ENCODE results near the gene MYL4. TPM values are rescaled to one million over a fixed set of nuclear protein-coding genes. Genes with fewer than 3 reads are reported as not detected.

Gene MYL4
- total and polyA plus RNA-seq, 10 of the 15 experiments (the other 5 are each of a cell fraction or from before 2014, with no cell fraction given) = 0.23 to 1.6 (median 0.58) TPM; not detected in 3

DNA sequence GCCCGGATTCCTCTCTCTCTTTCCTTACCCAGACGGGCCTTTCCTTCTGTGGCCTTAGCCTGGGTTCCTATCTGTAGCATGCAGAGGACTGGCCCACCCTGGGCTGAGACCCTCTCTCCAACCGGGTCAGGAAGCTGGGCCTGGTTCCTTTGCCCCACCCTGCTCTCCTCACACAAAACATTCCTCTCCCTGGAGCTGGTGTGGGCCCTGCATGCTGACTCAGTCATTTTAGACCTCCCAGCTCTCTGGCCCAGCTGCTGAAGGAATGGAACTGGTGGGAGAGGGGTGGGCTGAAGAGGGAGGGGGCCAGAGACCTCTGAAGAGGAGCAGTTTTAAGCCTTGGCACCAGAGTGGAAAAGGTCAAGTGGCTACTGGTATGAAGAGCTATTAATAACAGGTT, 957 bp downstream of the MYL4 start (continued):
- no peak for TF ChIP-seq ZNF622 (IDR thresholded peaks at IDR 0.05)
- no peak for TF ChIP-seq TARDBP (IDR thresholded peaks at IDR 0.05; ENCODE audit: borderline replicate concordance)
- TF ChIP-seq EZH2 (IDR thresholded peaks at IDR 0.05; ENCODE audit: borderline replicate concordance, control insufficient read depth, low read depth, low read length) = no peak
- no peak for TF ChIP-seq PML (IDR thresholded peaks at IDR 0.05; ENCODE audit: low read length)
- no peak for TF ChIP-seq POLR2AphosphoS2 (IDR thresholded peaks at IDR 0.05; ENCODE audit: low read depth, low read length)
- TF ChIP-seq, protein P1, sequence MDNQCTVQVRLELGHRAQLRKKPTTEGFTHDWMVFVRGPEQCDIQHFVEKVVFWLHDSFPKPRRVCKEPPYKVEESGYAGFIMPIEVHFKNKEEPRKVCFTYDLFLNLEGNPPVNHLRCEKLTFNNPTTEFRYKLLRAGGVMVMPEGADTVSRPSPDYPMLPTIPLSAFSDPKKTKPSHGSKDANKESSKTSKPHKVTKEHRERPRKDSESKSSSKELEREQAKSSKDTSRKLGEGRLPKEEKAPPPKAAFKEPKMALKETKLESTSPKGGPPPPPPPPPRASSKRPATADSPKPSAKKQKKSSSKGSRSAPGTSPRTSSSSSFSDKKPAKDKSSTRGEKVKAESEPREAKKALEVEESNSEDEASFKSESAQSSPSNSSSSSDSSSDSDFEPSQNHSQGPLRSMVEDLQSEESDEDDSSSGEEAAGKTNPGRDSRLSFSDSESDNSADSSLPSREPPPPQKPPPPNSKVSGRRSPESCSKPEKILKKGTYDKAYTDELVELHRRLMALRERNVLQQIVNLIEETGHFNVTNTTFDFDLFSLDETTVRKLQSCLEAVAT (IDR thresholded peaks at IDR 0.05) = no peak
- TF ChIP-seq CBFB (IDR thresholded peaks at IDR 0.05; ENCODE audit: low read depth) = no peak
- no peak for TF ChIP-seq SUPT20H (IDR thresholded peaks at IDR 0.05; ENCODE audit: borderline replicate concordance, control insufficient read depth, low read depth, low read length)

DNA sequence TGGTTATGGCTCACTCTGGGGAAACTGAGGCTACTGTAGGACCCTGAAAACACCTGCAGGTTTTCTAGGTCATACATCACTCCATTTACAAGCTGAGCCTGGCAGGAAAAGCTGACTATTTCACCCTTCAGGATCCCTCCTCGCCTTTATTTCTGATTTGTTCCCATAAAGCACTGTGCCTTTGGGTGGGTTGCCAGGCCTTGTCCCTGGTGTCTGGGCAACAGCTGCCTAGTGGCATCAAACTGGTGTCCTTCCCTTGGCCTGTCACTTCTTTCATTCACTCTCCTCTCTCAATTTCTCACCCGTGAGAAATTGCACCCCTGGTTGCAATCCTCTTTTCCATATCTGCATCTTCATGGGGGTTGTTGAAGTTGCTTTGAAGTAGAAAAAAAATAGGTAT, 1.6 kb downstream of the MYL4 start:
- ChIA-PET CTCF (interaction anchor here (1.0 kb wide), 1 partner anchor 106 kb away, joined by 3 read pairs; no protein-coding TSS in a partner anchor), SMC1A (ENCODE audit: uncharacterized antibody, unreplicated experiment) (interaction anchor here (0.6 to 9.3 kb wide), 2 partner anchors 16 to 20 kb away, joined by 3 to 79 read pairs; no protein-coding TSS in a partner anchor), POLR2A (interaction anchor here (0.6 to 1.0 kb wide), 2 partner anchors 10 to 12 kb away, joined by 3 to 4 read pairs; no protein-coding TSS in a partner anchor), RAD21 (ENCODE audit: unreplicated experiment) (interaction anchor here (0.5 to 1.1 kb wide), 2 partner anchors 106 to 285 kb away, joined by 4 read pairs; no protein-coding TSS in a partner anchor)
- WGBS (ENCODE audit: insufficient coverage, insufficient replicate concordance, low lambda C conversion rate, missing lambda C conversion rate) = 35% methylated on average over 2 of the region's 2 CpGs
- no peak overlapping the region for H3K27ac ChIP-seq (ENCODE audit: control insufficient read depth, insufficient read depth)
- H3K27me3 ChIP-seq (replicated peaks in 1 of 2; ENCODE audit: control insufficient read depth in 2 of 2, insufficient read depth in 2 of 2, low read length in 1 of 2) = no peaks in the 10 kb centered on the region
- ATAC-seq (no peak), DNase-seq (ENCODE audit: low read depth, low spot score) (no peak), FAIRE-seq (no peak)
- no peak overlapping the region for H3K4me3 ChIP-seq
- no peaks in the 10 kb centered on the region for H3K9me3 ChIP-seq (replicated peaks; ENCODE audit: control insufficient read depth, insufficient read depth, low read length)
- H3K4me2 ChIP-seq (ENCODE audit: control insufficient read depth, insufficient read depth) = no peak overlapping the region
- peaks cover 31% of the 10 kb centered on the region for H3K4me1 ChIP-seq (ENCODE audit: control insufficient read depth, insufficient read depth, low read length)
- H2AFZ ChIP-seq (ENCODE audit: control insufficient read depth, low read depth, low read length) = no peak overlapping the region
- intact Hi-C loops (cut with micrococcal nuclease; ENCODE audit: unreplicated experiment) = no loop called here
- H3K79me2 ChIP-seq (ENCODE audit: control insufficient read depth, insufficient read depth, low read length) = no peaks in the 10 kb centered on the region
- no peak overlapping the region for H3K9ac ChIP-seq (ENCODE audit: control insufficient read depth, insufficient read depth, low read length)
- in situ Hi-C loops (cut with MboI) = no loop called here
- no peaks in the 10 kb centered on the region for H3K36me3 ChIP-seq (ENCODE audit: control insufficient read depth in 2 of 2, insufficient read depth in 2 of 2, low read length in 1 of 2)
- no TSS peak for BruUV-seq (replicated peaks)
- no peaks in the 10 kb centered on the region for H4K20me1 ChIP-seq (ENCODE audit: control insufficient read depth, insufficient read depth)
- TF ChIP-seq, protein P2, sequence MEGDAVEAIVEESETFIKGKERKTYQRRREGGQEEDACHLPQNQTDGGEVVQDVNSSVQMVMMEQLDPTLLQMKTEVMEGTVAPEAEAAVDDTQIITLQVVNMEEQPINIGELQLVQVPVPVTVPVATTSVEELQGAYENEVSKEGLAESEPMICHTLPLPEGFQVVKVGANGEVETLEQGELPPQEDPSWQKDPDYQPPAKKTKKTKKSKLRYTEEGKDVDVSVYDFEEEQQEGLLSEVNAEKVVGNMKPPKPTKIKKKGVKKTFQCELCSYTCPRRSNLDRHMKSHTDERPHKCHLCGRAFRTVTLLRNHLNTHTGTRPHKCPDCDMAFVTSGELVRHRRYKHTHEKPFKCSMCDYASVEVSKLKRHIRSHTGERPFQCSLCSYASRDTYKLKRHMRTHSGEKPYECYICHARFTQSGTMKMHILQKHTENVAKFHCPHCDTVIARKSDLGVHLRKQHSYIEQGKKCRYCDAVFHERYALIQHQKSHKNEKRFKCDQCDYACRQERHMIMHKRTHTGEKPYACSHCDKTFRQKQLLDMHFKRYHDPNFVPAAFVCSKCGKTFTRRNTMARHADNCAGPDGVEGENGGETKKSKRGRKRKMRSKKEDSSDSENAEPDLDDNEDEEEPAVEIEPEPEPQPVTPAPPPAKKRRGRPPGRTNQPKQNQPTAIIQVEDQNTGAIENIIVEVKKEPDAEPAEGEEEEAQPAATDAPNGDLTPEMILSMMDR (IDR thresholded peaks at IDR 0.05 in 2 of 3, conservative IDR thresholded peaks at IDR 0.05 in 1 of 3; ENCODE audit: control insufficient read depth in 2 of 3, extremely low read depth in 1 of 3, insufficient read depth in 1 of 3, low read depth in 3 of 3, low read length in 3 of 3) = no peak
- TF ChIP-seq, protein P3, sequence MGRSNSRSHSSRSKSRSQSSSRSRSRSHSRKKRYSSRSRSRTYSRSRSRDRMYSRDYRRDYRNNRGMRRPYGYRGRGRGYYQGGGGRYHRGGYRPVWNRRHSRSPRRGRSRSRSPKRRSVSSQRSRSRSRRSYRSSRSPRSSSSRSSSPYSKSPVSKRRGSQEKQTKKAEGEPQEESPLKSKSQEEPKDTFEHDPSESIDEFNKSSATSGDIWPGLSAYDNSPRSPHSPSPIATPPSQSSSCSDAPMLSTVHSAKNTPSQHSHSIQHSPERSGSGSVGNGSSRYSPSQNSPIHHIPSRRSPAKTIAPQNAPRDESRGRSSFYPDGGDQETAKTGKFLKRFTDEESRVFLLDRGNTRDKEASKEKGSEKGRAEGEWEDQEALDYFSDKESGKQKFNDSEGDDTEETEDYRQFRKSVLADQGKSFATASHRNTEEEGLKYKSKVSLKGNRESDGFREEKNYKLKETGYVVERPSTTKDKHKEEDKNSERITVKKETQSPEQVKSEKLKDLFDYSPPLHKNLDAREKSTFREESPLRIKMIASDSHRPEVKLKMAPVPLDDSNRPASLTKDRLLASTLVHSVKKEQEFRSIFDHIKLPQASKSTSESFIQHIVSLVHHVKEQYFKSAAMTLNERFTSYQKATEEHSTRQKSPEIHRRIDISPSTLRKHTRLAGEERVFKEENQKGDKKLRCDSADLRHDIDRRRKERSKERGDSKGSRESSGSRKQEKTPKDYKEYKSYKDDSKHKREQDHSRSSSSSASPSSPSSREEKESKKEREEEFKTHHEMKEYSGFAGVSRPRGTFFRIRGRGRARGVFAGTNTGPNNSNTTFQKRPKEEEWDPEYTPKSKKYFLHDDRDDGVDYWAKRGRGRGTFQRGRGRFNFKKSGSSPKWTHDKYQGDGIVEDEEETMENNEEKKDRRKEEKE (IDR thresholded peaks at IDR 0.05) = no peak
- TF ChIP-seq CREB1 (IDR thresholded peaks at IDR 0.05; ENCODE audit: low read depth) = no peak
- no peak for TF ChIP-seq SMAD1 (IDR thresholded peaks at IDR 0.05; ENCODE audit: low read depth, partially characterized antibody)
- no peak for TF ChIP-seq PAX5 (IDR thresholded peaks at IDR 0.05; ENCODE audit: borderline replicate concordance, low read depth, low read length)
- TF ChIP-seq, protein P4, sequence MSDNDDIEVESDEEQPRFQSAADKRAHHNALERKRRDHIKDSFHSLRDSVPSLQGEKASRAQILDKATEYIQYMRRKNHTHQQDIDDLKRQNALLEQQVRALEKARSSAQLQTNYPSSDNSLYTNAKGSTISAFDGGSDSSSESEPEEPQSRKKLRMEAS (IDR thresholded peaks at IDR 0.05; ENCODE audit: low read depth, low read length) = no peak
- TF ChIP-seq, protein P5, sequence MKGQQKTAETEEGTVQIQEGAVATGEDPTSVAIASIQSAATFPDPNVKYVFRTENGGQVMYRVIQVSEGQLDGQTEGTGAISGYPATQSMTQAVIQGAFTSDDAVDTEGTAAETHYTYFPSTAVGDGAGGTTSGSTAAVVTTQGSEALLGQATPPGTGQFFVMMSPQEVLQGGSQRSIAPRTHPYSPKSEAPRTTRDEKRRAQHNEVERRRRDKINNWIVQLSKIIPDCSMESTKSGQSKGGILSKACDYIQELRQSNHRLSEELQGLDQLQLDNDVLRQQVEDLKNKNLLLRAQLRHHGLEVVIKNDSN (IDR thresholded peaks at IDR 0.05; ENCODE audit: borderline replicate concordance, extremely low read length, insufficient read depth, low read depth, low read length) = no peak
- TF ChIP-seq IKZF1 (conservative IDR thresholded peaks at IDR 0.05) = no peak

Data from GM12878 (cell line).